IMR-90 (cell line): ENCODE results near the gene CHD9. TPM values are rescaled to one million over a fixed set of nuclear protein-coding genes. Genes with fewer than 3 reads are reported as not detected.

Experiments
- ATAC-seq: fragments of 200-7000 bp; cut with Tn5 transposase; 2 replicates; pipeline ENCODE4 v1.9.1; 2020; ENCODE audit warnings: low read depth, mild to moderate bottlenecking, moderate library complexity
- BruUV-seq: library from RNA; stranded (reverse); fragments of 400-500 nt; replicated peaks from 2 replicates; lab custom pipeline; 2021; lab: Mats Ljungman, UMichigan
- CTCF ChIA-PET: fragments of 300-600 bp; formaldehyde crosslinking; extraction: SDS; loops from one replicate; lab custom pipeline; 2021; ENCODE audit warnings: antibody characterized with exemption; lab: Yijun Ruan, JAX
- POLR2A ChIA-PET: fragments of 300-600 bp; sonication (Branson Sonifier 250); formaldehyde crosslinking; loops from one replicate; lab custom pipeline; 2022; ENCODE audit warnings: antibody characterized with exemption; ENCODE audit not compliant: unreplicated experiment; lab: Charles Lee
- DNase-seq: peaks from one replicate; pipeline ENCODE4 v3.0.0; 2013
- H2AFZ ChIP-seq: replicated peaks from 2 replicates; pipeline ENCODE3; 2013; ENCODE audit warnings: low read length, mild to moderate bottlenecking; ENCODE audit not compliant: poor library complexity
- H2AK5ac ChIP-seq: 2 replicates; pipeline ENCODE4 v1.6.1; 2013; ENCODE audit warnings: low read depth, low read length, inconsistent platforms
- H2AK9ac ChIP-seq: replicated peaks from 2 replicates; pipeline ENCODE3; 2013; ENCODE audit warnings: mild to moderate bottlenecking, low read depth, low read length, moderate library complexity; ENCODE audit not compliant: poor library complexity
- H2BK120ac ChIP-seq: 2 replicates; pipeline ENCODE4 v1.6.1; 2013; ENCODE audit warnings: low read depth, low read length, inconsistent platforms
- H2BK15ac ChIP-seq: 3 replicates; pipeline ENCODE4 v1.6.1; 2013; ENCODE audit warnings: low read depth, low read length, inconsistent platforms
- H2BK20ac ChIP-seq: 2 replicates; pipeline ENCODE4 v1.6.1; 2013; ENCODE audit warnings: low read depth, mild to moderate bottlenecking, inconsistent platforms, low read length, moderate library complexity
- H2BK5ac ChIP-seq: 2 replicates; pipeline ENCODE4 v1.6.1; 2013; ENCODE audit warnings: mild to moderate bottlenecking, low read depth, low read length, inconsistent platforms; ENCODE audit not compliant: poor library complexity, severe bottlenecking
- H3K14ac ChIP-seq: replicated peaks from 2 replicates; pipeline ENCODE4 v1.6.1; 2013; ENCODE audit warnings: low read depth, low read length, inconsistent platforms
- H3K18ac ChIP-seq: 2 replicates; pipeline ENCODE4 v1.6.1; 2013; ENCODE audit warnings: low read depth, low read length, control low read depth
- H3K23ac ChIP-seq: 2 replicates; pipeline ENCODE4 v1.6.1; 2013; ENCODE audit warnings: low read depth, low read length, inconsistent platforms
- H3K27ac ChIP-seq: 2 replicates; pipeline ENCODE4 v1.5.1; 2013; ENCODE audit warnings: mild to moderate bottlenecking, control low read depth, low read length; ENCODE audit not compliant: insufficient read depth
- H3K27me3 ChIP-seq: 2 replicates; pipeline ENCODE4 v1.6.1; 2013; ENCODE audit warnings: low read length; ENCODE audit not compliant: control insufficient read depth, insufficient read depth
- H3K36me3 ChIP-seq: 2 replicates; pipeline ENCODE4 v1.6.1; 2013; ENCODE audit warnings: low read length, mixed read lengths; ENCODE audit not compliant: control insufficient read depth, insufficient read depth
- H3K4ac ChIP-seq: 2 replicates; pipeline ENCODE4 v1.6.1; 2013; ENCODE audit warnings: low read depth, low read length, inconsistent platforms
- H3K4me1 ChIP-seq: 2 replicates; pipeline ENCODE4 v1.6.1; 2013; ENCODE audit warnings: low read length, mixed read lengths; ENCODE audit not compliant: control insufficient read depth, insufficient read depth
- H3K4me2 ChIP-seq: 2 replicates; pipeline ENCODE4 v1.6.1; 2013; ENCODE audit warnings: low read depth, mild to moderate bottlenecking, control low read depth, low read length, moderate library complexity
- H3K4me3 ChIP-seq: 2 replicates; pipeline ENCODE4 v1.5.1; 2013; ENCODE audit warnings: low read depth, mild to moderate bottlenecking, control low read depth, low read length, moderate library complexity; ENCODE audit not compliant: insufficient read depth
- H3K56ac ChIP-seq: 2 replicates; pipeline ENCODE4 v1.6.1; 2013; ENCODE audit warnings: low read length, inconsistent platforms; ENCODE audit not compliant: insufficient read depth; ENCODE audit errors: extremely low read depth
- H3K79me1 ChIP-seq, 2 experiments: 2 replicates each; pipeline ENCODE4 v1.6.1; 2013; ENCODE audit warnings: low read length in 2 of 2, inconsistent platforms in 1 of 2, low read depth in 1 of 2
- H3K9ac ChIP-seq: 2 replicates; pipeline ENCODE4 v1.6.1; 2013; ENCODE audit warnings: low read depth, low read length, control low read depth
- H3K9me1 ChIP-seq: 2 replicates; pipeline ENCODE4 v1.6.1; 2013; ENCODE audit warnings: low read length, inconsistent platforms; ENCODE audit not compliant: insufficient read depth
- H3K9me3 ChIP-seq: 2 replicates; pipeline ENCODE4 v1.6.1; 2013; ENCODE audit warnings: low read length; ENCODE audit not compliant: control insufficient read depth, insufficient read depth
- H4K20me1 ChIP-seq: 2 replicates; pipeline ENCODE4 v1.6.1; 2013; ENCODE audit warnings: low read length, inconsistent platforms; ENCODE audit not compliant: insufficient read depth
- H4K5ac ChIP-seq: 2 replicates; pipeline ENCODE4 v1.6.1; 2013; ENCODE audit warnings: mild to moderate bottlenecking, low read depth, low read length, control low read depth
- H4K8ac ChIP-seq, 2 experiments: 2 replicates each; pipeline ENCODE4 v1.6.1; 2013; ENCODE audit warnings: low read depth in 2 of 2, low read length in 2 of 2, control low read depth in 1 of 2, inconsistent platforms in 1 of 2
- H4K91ac ChIP-seq: 2 replicates; pipeline ENCODE4 v1.6.1; 2013; ENCODE audit warnings: low read depth, low read length, inconsistent platforms; ENCODE audit not compliant: insufficient read depth
- BHLHE40 ChIP-seq: fragments of 150-350 bp; IDR thresholded peaks from 2 replicates; pipeline ENCODE4 v1.6.1; 2016; ENCODE audit warnings: mild to moderate bottlenecking, low read depth, low read length
- CEBPB ChIP-seq: IDR thresholded peaks from 2 replicates; pipeline ENCODE4 v1.6.1; 2012; ENCODE audit warnings: low read depth, low read length, improper control_type of control experiment
- CHD1 ChIP-seq: IDR thresholded peaks from 2 replicates; pipeline ENCODE4 v1.6.1; 2012; ENCODE audit warnings: low read depth, low read length, improper control_type of control experiment
- CTCF ChIP-seq: conservative IDR thresholded peaks from 2 replicates; pipeline ENCODE4 v1.5.1; 2012; ENCODE audit warnings: mild to moderate bottlenecking, low read depth, low read length, improper control_type of control experiment
- ELK1 ChIP-seq: fragments of 150-350 bp; IDR thresholded peaks from 2 replicates; pipeline ENCODE4 v1.6.1; 2016; ENCODE audit warnings: low read depth, mild to moderate bottlenecking, low read length, moderate library complexity, borderline replicate concordance
- MAFK ChIP-seq: IDR thresholded peaks from 2 replicates; pipeline ENCODE4 v1.6.1; 2012; ENCODE audit warnings: low read depth, low read length, improper control_type of control experiment
- MXI1 ChIP-seq: IDR thresholded peaks from 2 replicates; pipeline ENCODE4 v1.6.1; 2012; ENCODE audit warnings: low read depth, mild to moderate bottlenecking, low read length, moderate library complexity, borderline replicate concordance
- NFE2L2 ChIP-seq: fragments of 150-350 bp; IDR thresholded peaks from 2 replicates; pipeline ENCODE4 v1.6.1; 2016; ENCODE audit warnings: low read depth, mild to moderate bottlenecking, low read length
- POLR2A ChIP-seq: IDR thresholded peaks from 2 replicates; pipeline ENCODE4 v1.6.1; 2012; ENCODE audit warnings: mild to moderate bottlenecking, low read depth, low read length
- RFX5 ChIP-seq: IDR thresholded peaks from 2 replicates; pipeline ENCODE4 v1.8.0; 2012; ENCODE audit warnings: low read depth, mild to moderate bottlenecking, low read length, moderate library complexity
- WGBS, 2 experiments: methylation state at CpG; one replicate each; pipeline versions ENCODE4 v1.1.5 to v1.1.7; 2013; ENCODE audit warnings: missing lambda C conversion rate in 2 of 2; ENCODE audit not compliant: insufficient read length in 1 of 2; ENCODE audit errors: extremely low coverage in 2 of 2; 5-methylcytosine and 5-hydroxymethylcytosine counted together
- dilution Hi-C: fragments of 300-500 bp; cut with HindIII; formaldehyde crosslinking; loops from one replicate; pipeline ENCODE4 v1.14.3; 2018; ENCODE audit warnings: low sequenced_read_pairs; ENCODE audit not compliant: unreplicated experiment
- in situ Hi-C: fragments of 300-500 bp; cut with MboI; formaldehyde crosslinking; loops from 3 replicates; pipeline ENCODE4 v1.14.3; 2019; ENCODE audit warnings: low sequenced_read_pairs, inconsistent platforms, mixed read lengths
- intact Hi-C: fragments of 100-400 bp; cut with micrococcal nuclease; formaldehyde crosslinking; loops from 2 replicates; pipeline ENCODE4 v1.10.0; 2022
- polyA plus RNA-seq, 3 experiments: library from polyadenylated mRNA; depleted of rRNA; stranded (reverse); fragments of >200 nt; gene quantifications; 2 replicates each; pipeline ENCODE4 v1.2.3, GENCODE V29; 2012; ENCODE audit warnings: low replicate concordance in 1 of 3
- total RNA-seq: library from RNA; depleted of rRNA; stranded (reverse); fragments of >200 nt; gene quantifications from 2 replicates; pipeline ENCODE4 v1.2.3, GENCODE V29; 2012

CHD9 gene
- total and polyA plus RNA-seq, 2 of the 4 experiments (the other 2 are of a cell fraction) = 9.1 to 48.8 TPM

- ChIA-PET POLR2A (no interaction called here), CTCF (no interaction called here)
- Histone ChIP-seq H3K4me2 (no peak overlapping the region), H4K5ac (no peak overlapping the region), H2BK15ac (no peak overlapping the region), H3K9me1 (no peaks in the 10 kb centered on the region), H2BK20ac (no peak overlapping the region), H2AK5ac (no peak overlapping the region), H2BK5ac (peak overlapping the region; percentile 50), H2AK9ac (peak overlapping the region; percentile 71), H3K9me3 (no peaks in the 10 kb centered on the region), H3K18ac (no peak overlapping the region), H2AFZ (peak overlapping the region; percentile 90), H3K4me1 (peaks cover 7% of the 10 kb centered on the region), H3K56ac (no peak overlapping the region), H2BK120ac (no peak overlapping the region), H3K4ac (no peak overlapping the region; the same call in 1 of the 2 replicates), H3K14ac (no peak overlapping the region), H4K91ac (no peak overlapping the region), H3K27me3 (no peaks in the 10 kb centered on the region), H3K79me1 (peaks cover 0 to 32% of the 10 kb centered on the region in 2 experiments; a peak in 2 of 4 replicates), H3K4me3 (peak overlapping the region; percentile 38), H3K9ac (peak overlapping the region; percentile 29; the same call in 1 of the 2 replicates), H4K20me1 (peaks cover 5% of the 10 kb centered on the region; the same call in 1 of the 2 replicates), H3K36me3 (no peaks in the 10 kb centered on the region), H4K8ac (no peak overlapping the region), H3K23ac (no peak overlapping the region), H3K27ac (peak overlapping the region; percentile 49; the same call in 1 of the 2 replicates)
- intact Hi-C loops (loop anchor here (2.0 to 5.0 kb wide), 3 partner anchors 40 to 152 kb away; no protein-coding TSS in a partner anchor), dilution Hi-C loops (no loop called here), in situ Hi-C loops (no loop called here)
- DNase-seq (no peak), ATAC-seq (no peak)
- BruUV-seq = no TSS peak
- whole genome bisulfite sequencing, 2 experiments = no CpG with 5 or more reads among the region's 46 CpGs
- no peak for TF ChIP-seq POLR2A
- no peak for TF ChIP-seq MXI1
- no peak for TF ChIP-seq CEBPB
- TF ChIP-seq MAFK = no peak
- TF ChIP-seq RFX5 = no peak
- no peak for TF ChIP-seq CHD1
- no peak for TF ChIP-seq ELK1
- TF ChIP-seq NFE2L2 = no peak
- no peak for TF ChIP-seq BHLHE40
- TF ChIP-seq CTCF = no peak
These were observed 76.2 kb downstream of the CHD9 start for GRCh38 chr16:53131050-53131362.
